ENCODE data around the gene AUTS2.

DNA sequence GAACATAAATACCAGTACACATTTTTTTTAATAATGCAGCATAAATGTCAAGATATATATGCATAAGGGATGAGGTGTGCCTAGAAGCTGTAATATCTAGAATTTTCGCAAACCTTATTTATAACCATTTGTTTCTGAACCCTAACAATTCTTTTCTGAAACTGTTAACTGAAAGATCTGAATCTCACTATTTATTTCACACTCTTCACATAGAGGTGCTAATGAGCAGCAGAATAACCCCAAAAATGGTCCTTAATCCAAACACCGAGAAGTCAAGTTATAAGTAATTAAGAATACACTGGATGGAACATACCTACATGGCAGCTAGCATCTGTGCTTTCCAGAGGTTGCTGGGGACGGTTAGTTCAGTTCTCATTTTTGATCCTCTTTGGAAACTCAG, 742.0 kb downstream of the AUTS2 start:
- TF ChIP-seq REST (IDR thresholded peaks at IDR 0.05; ENCODE audit: unreplicated experiment) (no peak), CTCF (conservative IDR thresholded peaks at IDR 0.05; ENCODE audit: low read depth in 2 of 2) (no peak), JUNB (IDR thresholded peaks at IDR 0.05; ENCODE audit: unreplicated experiment) (no peak), EZH2 (IDR thresholded peaks at IDR 0.05; ENCODE audit: low read depth, unreplicated experiment) (no peak), CREB1 (CRISPR knock-in tag; IDR thresholded peaks at IDR 0.05; ENCODE audit: low read depth) (no peak), POLR2AphosphoS5 (IDR thresholded peaks at IDR 0.05; ENCODE audit: low read depth) (no peak), ZNF331 (CRISPR knock-in tag; IDR thresholded peaks at IDR 0.05; ENCODE audit: low read depth) (no peak), EZH2phosphoT487 (IDR thresholded peaks at IDR 0.05; ENCODE audit: unreplicated experiment) (no peak)

All from GM23338 (cell line).